HG03442 (cell line): ENCODE measurements around the gene ARHGEF19.
"Not testable (repeated sequence)": the region's sequence is repeated elsewhere in the genome, so short reads cannot be mapped to it uniquely, and the experiment has no call there.

Source experiments
- ATAC-seq: cut with Tn5 transposase; IDR thresholded peaks from one replicate; pipeline ENCODE4 v1.9.1; 2021; ENCODE audit warnings: mild to moderate bottlenecking, moderate library complexity; ENCODE audit not compliant: unreplicated experiment

Gene ARHGEF19

GRCh38 chr1:16212251-16212961 lies at the start of gene ARHGEF19:
ARHGEF19 (minus strand) TSS chr1:16212652; CDS start chr1:16209054, 3,598 bp downstream.
- ATAC-seq: no peak

- no peak for ATAC-seq
Observed at GRCh38 chr1:16262067-16262466, 49.6 kb upstream of the ARHGEF19 start.

DNA sequence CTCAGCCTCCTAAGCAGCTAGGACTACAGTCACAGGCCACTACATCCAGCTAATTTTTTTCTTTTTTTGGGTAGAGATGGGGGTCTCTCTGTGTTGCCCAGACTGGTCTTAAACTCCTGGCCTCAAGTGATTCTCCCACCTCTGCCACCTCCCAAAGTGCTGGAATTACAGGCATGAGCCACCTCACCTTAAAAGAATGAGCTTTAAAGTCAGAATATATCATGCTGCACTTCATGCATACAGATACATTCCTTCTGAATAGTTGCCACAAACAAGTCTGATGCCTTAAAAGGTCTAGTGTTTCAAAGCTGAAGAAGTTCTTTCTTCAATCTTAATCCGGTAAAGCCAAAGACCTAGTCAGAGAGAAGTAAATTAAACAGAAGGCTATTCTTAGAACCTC lies 48.4 kb upstream of the ARHGEF19 start:
- no peak for ATAC-seq

- ATAC-seq: no peak
Observed at GRCh38 chr1:16258591-16259135, 46.2 kb upstream of the ARHGEF19 start.

- ATAC-seq: no peak
Observed at GRCh38 chr1:16257968-16258367, 45.5 kb upstream of the ARHGEF19 start.

DNA sequence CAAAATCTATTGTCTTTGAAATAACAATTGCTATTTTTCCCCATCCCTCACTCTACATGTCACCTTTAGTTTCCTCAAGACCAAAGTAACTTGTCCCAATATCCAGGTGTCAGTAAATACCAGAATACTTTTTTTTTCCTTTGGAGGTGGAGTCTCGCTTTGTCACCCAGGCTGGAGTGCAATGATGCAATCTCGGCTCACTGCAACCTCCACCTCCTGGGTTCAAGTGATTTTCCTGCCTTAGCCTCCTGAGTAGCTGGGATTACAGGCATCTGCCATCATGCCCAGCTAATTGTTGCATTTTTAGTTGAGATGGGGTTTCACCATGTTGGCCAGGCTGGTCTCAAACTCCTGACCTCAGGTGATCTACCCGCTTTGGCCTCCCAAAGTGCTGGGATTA lies 45.1 kb upstream of the ARHGEF19 start:
- not testable (repeated sequence) for ATAC-seq

DNA sequence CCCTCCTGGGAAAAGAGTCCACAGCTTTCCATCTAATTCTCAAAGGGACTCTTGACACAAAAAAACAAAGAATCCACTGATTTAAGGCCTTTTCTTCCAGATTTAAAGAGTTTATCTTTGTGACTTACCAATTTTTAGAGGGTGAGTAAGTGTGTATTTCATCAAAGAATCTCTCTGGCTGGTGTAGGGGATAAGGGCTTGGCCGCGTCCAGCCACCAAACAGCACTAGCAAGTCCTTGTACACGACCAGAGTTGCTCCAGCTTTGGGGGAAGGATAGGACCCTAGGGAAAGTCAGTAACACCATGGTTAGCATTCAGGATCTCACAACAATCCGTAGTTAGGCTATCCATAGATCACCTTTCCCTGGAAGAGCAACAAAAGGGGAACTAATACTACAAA lies 44.0 kb upstream of the ARHGEF19 start:
- ATAC-seq: no peak

- no peak for ATAC-seq
Observed at GRCh38 chr1:16254263-16254928, 41.9 kb upstream of the ARHGEF19 start.

- ATAC-seq: no peak
Observed at GRCh38 chr1:16253332-16253922, 41.0 kb upstream of the ARHGEF19 start.

- no peak for ATAC-seq
Observed at GRCh38 chr1:16252912-16253311, 40.5 kb upstream of the ARHGEF19 start.

GRCh38 chr1:16251381-16251780 lies 38.9 kb upstream of the ARHGEF19 start:
- ATAC-seq: no peak

GRCh38 chr1:16250524-16251251 lies 38.2 kb upstream of the ARHGEF19 start:
- ATAC-seq: no peak

- no peak for ATAC-seq
Observed at GRCh38 chr1:16249596-16250241, 37.3 kb upstream of the ARHGEF19 start.

DNA sequence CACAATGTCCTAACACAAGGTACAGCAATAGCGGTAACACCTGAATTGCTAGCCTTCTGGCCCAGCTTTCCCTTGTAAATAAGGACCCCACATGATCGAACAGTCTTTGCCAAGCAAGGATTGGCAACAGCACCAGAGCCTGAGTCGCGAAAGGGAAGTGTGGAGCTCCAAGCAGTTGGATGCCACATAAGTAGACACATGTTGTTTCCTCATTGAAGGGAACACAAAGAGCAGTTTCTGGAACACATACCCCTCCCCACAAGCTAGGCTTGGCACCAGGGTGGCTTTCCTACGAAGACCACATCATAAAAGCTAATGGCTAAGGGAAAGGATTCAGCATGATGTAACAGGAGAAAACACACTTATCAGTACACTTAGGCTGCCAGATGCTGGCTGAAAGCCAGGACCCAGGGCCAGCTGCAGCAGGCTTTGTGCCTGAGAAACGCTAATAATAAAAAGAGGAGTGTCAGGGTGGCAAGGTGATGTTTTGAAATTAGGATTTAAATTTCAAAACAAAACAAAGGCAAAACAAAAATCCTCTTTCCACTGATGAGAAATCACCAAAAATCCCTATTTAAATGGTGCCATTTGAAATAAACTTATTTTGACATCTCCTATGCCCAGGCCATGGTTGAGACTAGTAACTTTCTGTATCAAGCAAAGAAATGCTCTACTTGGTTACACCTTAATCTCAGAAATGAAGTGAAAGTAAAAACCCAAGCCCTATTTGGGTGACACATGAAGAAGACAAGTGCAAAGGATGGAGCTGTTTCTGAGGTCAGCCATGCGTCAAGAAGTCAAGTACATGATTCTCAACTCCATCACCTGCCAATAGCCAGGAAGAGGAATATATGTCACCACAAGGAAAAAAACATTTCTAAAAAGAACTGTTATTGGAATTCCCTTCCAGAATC lies 36.4 kb upstream of the ARHGEF19 start:
- no peak for ATAC-seq

DNA sequence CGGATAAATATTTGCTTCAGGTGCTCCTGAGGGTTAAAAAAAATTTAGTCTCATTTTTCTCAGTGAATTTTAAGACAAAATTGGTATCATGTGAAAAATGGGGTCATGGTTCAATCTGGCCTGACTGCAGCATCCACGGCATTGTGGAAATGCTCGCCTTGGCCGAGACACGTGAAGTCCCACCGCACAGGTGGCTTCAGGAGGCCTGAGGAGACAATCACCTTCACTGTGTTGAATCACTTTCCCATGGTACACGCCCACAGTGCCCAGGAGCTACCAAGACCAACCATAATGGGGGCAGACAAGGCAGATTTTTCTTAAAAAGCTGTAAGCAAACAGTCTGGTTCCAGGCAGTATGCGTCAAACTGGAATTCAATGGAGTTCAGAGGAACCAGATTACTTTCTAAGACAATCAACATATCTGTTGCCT lies 35.6 kb upstream of the ARHGEF19 start:
- ATAC-seq: no peak

DNA sequence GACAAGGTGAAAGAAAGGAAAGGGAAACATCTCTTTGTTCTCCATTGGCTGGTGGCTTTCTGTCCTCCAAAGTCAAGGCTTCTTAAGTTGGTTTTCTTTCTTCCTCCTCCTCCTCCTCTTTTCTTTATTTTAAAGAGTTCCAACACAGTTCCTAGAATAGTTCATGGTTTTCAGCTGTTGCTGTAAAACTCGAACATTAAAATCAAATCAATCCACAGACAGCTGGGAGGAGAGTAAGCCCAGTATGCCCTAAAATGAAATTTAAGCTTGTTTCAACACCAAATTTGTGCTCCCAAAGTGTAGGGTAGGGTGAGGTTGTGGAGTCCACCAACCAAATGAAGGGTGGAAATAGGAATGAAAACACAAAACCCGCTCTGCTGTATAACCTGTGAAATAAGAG lies 35.0 kb upstream of the ARHGEF19 start:
- ATAC-seq: no peak

GRCh38 chr1:16246961-16247360 lies 34.5 kb upstream of the ARHGEF19 start:
- no peak for ATAC-seq

DNA sequence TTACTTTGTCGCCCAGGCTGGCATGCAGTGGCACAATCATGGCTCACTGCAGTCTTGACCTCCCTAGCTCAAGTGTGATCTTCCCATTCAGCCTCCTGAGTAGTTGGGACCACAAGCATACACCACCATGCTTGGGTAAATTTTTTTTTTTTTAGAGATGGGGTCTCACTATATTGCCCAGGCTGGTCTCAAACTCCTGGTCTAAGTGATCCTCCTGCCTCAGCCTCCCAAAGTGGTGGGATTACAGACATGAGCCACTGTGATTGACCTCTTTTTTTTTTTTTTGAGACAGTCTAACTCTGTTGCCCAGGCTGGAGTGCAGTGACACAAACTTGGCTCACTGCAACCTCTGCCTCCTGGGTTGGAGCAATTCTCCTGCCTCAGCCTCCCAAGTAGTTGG lies 33.8 kb upstream of the ARHGEF19 start:
- not testable (repeated sequence) for ATAC-seq

DNA sequence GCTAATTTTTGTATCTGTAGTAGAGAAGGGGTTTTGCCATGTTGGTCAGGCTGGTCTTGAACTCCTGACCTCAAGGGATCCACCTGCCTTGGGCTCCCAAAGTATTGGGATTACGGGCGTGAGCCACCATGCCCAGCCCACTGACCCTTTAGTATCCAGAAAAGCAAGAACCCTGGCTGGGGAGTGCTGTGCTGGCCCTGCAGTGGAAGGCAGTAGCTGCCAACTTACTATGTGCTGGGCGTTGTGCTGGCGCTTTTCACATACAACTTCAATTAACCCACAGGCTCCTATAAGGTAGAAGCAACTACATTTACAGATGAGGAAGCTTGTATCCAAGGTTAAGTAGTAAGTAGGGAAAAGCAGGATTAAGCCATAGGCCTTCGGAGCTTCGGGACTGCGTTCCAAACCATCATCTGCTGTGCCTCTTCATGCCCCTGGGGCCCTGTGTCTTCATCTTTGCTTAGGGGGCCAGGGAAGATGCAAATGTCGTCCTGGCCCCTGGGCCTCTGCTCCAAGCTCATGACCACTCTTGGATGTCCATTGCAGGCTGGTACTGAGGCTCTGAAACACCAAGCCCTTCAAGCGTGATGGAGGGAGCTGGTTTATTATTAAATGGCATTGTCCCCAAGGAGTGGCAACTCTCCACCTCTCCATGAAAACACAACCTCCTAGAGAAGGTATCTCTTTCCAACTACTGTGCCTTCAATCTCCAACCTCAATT lies 33.2 kb upstream of the ARHGEF19 start:
- no peak for ATAC-seq
